Aorta (tissue), 5 donors: ENCODE results near the gene CTSZ. TPM values are rescaled to one million over a fixed set of nuclear protein-coding genes. Genes with fewer than 3 reads are reported as not detected.
"Not testable (repeated sequence)": the region's sequence is repeated elsewhere in the genome, so short reads cannot be mapped to it uniquely, and the experiment has no call there.

Experiments used
- ATAC-seq: fragments of 200-7000 bp; cut with Tn5 transposase; one replicate; pipeline ENCODE4 v1.9.1; 2022; ENCODE audit warnings: moderate library complexity; ENCODE audit not compliant: low FRiP score
- DNase-seq, 2 donors: peaks; one replicate each; pipeline ENCODE4 v3.0.0-alpha.2; 2020
- H3K27ac ChIP-seq, 2 donors: one replicate each; pipeline ENCODE4 v1.5.1; 2013; ENCODE audit warnings: low read length in 2 of 2, mild to moderate bottlenecking in 2 of 2, moderate library complexity in 2 of 2, control low read depth in 1 of 2, inconsistent platforms in 1 of 2, low read depth in 1 of 2
- H3K27me3 ChIP-seq, 2 donors: one replicate each; pipeline ENCODE4 v1.6.1; 2013; ENCODE audit warnings: control low read depth in 1 of 2, low read length in 1 of 2, mild to moderate bottlenecking in 1 of 2, moderate library complexity in 1 of 2; ENCODE audit not compliant: insufficient read depth in 2 of 2, control insufficient read depth in 1 of 2
- H3K36me3 ChIP-seq, 2 donors: one replicate each; pipeline ENCODE4 v1.6.1; 2013; ENCODE audit warnings: control low read depth in 1 of 2, low read length in 1 of 2, mild to moderate bottlenecking in 1 of 2; ENCODE audit not compliant: insufficient read depth in 2 of 2, control insufficient read depth in 1 of 2
- H3K4me1 ChIP-seq, 2 donors: one replicate each; pipeline ENCODE4 v1.6.1; 2013; ENCODE audit warnings: low read length in 2 of 2, control low read depth in 1 of 2, mild to moderate bottlenecking in 1 of 2, moderate library complexity in 1 of 2; ENCODE audit not compliant: insufficient read depth in 2 of 2, control insufficient read depth in 1 of 2
- H3K4me3 ChIP-seq, 2 donors: one replicate each; pipeline ENCODE4 v1.5.1; 2013; ENCODE audit warnings: low read length in 2 of 2, control low read depth in 1 of 2, mild to moderate bottlenecking in 1 of 2
- H3K9me3 ChIP-seq: one replicate; pipeline ENCODE4 v1.6.1; 2013; ENCODE audit warnings: mild to moderate bottlenecking, low read length; ENCODE audit not compliant: control insufficient read depth
- WGBS, 2 donors: extraction: QIAGEN DNeasy Blood & Tissue Kit; methylation state at CpG; one replicate each; pipeline ENCODE4 v1.1.7; 2013; 5-methylcytosine and 5-hydroxymethylcytosine counted together
- intact Hi-C, 2 donors: fragments of 100-400 bp; cut with DNase I; formaldehyde crosslinking; loops; one replicate each; pipeline versions ENCODE4 v1.14.2 to v1.15.0; 2022
- polyA plus RNA-seq, 2 donors: library from polyadenylated mRNA; stranded (reverse); fragments of 200-250 nt; gene quantifications; one replicate each; pipeline ENCODE4 v1.2.3, GENCODE V29; 2013
- total RNA-seq, 2 donors: library from RNA; stranded (reverse); fragmentation: NEBNext Ultra II Directional; extraction: Animal tissue kit (Norgen Biotek cat#: 25700); gene quantifications; one replicate each; pipeline ENCODE4 v1.2.1, GENCODE V29; 2021
- donor health status: healthy with polysubstance abuse.
- donor health status: Bipolar disorder and iron deficiency.
- donor health status: DM: no; HTN: no; CAD: no.
- donor health status: DM: no; HTN: no; CAD: no.
- donor health status: DM: yes; HTN: yes; CAD: no.

Gene CTSZ
- total and polyA plus RNA-seq, 4 donors, result 183 to 350 (median 270) TPM

GRCh38 chr20:59044295-59044694 lies 37.2 kb upstream of the CTSZ start:
- DNase-seq (no peak), ATAC-seq (no peak)
- 81 to 82% methylated on average over 3 of the region's 3 CpGs for WGBS, 2 donors
- Histone ChIP-seq H3K27me3 (no peaks in the 10 kb centered on the region), H3K4me1 (no peaks in the 10 kb centered on the region), H3K27ac (no peak overlapping the region), H3K36me3 (no peaks in the 10 kb centered on the region), H3K4me3 (no peak overlapping the region), H3K9me3 (no peaks in the 10 kb centered on the region)
- intact Hi-C loops, result loop anchor here (5.0 kb wide), 2 partner anchors 62 to 152 kb away; partner anchors contain the start of gene NELFCD (in 1 of the 2)

GRCh38 chr20:59043698-59044097 lies 36.6 kb upstream of the CTSZ start:
- intact Hi-C loops, result loop anchor here (5.0 kb wide), 2 partner anchors 61 to 151 kb away; partner anchors contain the start of gene NELFCD (in 1 of the 2)
- Histone ChIP-seq H3K36me3 (no peaks in the 10 kb centered on the region), H3K9me3 (no peaks in the 10 kb centered on the region), H3K4me1 (no peaks in the 10 kb centered on the region), H3K27me3 (no peaks in the 10 kb centered on the region), H3K4me3 (no peak overlapping the region), H3K27ac (no peak overlapping the region)
- ATAC-seq (no peak), DNase-seq (no peak)
- 89 to 90% methylated on average over 3 of the region's 3 CpGs for WGBS, 2 donors

GRCh38 chr20:59042796-59043631 lies 36.0 kb upstream of the CTSZ start:
- DNase-seq (peak; percentile 96 to 98), ATAC-seq (peak; percentile 98)
- Histone ChIP-seq H3K27ac (peak overlapping the region in 1 of 2 donors; percentile 48), H3K36me3 (no peaks in the 10 kb centered on the region), H3K27me3 (no peaks in the 10 kb centered on the region), H3K9me3 (no peaks in the 10 kb centered on the region), H3K4me1 (no peaks in the 10 kb centered on the region), H3K4me3 (peak overlapping the region; percentile 51 to 88)
- 18% methylated on average over 65 to 66 of the region's 66 CpGs for WGBS, 2 donors
- intact Hi-C loops, result loop anchor here (5.0 kb wide), 2 partner anchors 61 to 151 kb away; partner anchors contain the start of gene NELFCD (in 1 of the 2)

GRCh38 chr20:59042151-59042795 lies 35.2 kb upstream of the CTSZ start, which contains the start of gene PRELID3B:
PRELID3B (minus strand) TSS chr20:59042786; CDS start chr20:59042730, 56 bp downstream.
- peak within 1 kb of the TSS in 1 of 2 donors; percentile 48 for H3K27ac ChIP-seq
- no peaks in the 10 kb centered on the region for H3K9me3 ChIP-seq
- DNase-seq (no peak), ATAC-seq (peak; percentile 56)
- H3K4me1 ChIP-seq, result no peaks in the 10 kb centered on the region
- WGBS, 2 donors, result 6 to 7% methylated on average over 46 to 50 of the region's 50 CpGs
- H3K4me3 ChIP-seq, result peak within 1 kb of the TSS; percentile 51 to 88
- intact Hi-C loops, result loop anchor here (5.0 kb wide), 2 partner anchors 60 to 150 kb away; partner anchors contain the start of gene NELFCD (in 1 of the 2)
- peaks cover 0 to 1% of the 10 kb centered on the region in 2 donors for H3K36me3 ChIP-seq
- no peaks in the 10 kb centered on the region for H3K27me3 ChIP-seq

GRCh38 chr20:59041487-59041886 lies 34.4 kb upstream of the CTSZ start:
- DNase-seq, H3K4me1 ChIP-seq, ATAC-seq, H3K4me3 ChIP-seq, H3K36me3 ChIP-seq, H3K9me3 ChIP-seq, H3K27me3 ChIP-seq, H3K27ac ChIP-seq: not testable (repeated sequence)
- 89 to 93% methylated on average over 16 of the region's 16 CpGs for WGBS, 2 donors
- intact Hi-C loops, result loop anchor here (2.0 to 5.0 kb wide), 3 partner anchors 59 to 149 kb away; partner anchors contain the start of gene NELFCD (in 2 of the 2)

- Histone ChIP-seq H3K4me1 (no peaks in the 10 kb centered on the region), H3K27me3 (no peaks in the 10 kb centered on the region), H3K36me3 (peaks cover 6% of the 10 kb centered on the region in 2 donors), H3K4me3 (no peak overlapping the region), H3K27ac (no peak overlapping the region), H3K9me3 (no peaks in the 10 kb centered on the region)
- DNase-seq (no peak), ATAC-seq (no peak)
- WGBS, 2 donors, result 86 to 87% methylated on average over 5 of the region's 5 CpGs
- intact Hi-C loops, result loop anchor here (2.0 to 5.0 kb wide), 3 partner anchors 58 to 148 kb away; partner anchors contain the start of gene NELFCD (in 2 of the 2)
Observed at GRCh38 chr20:59040667-59041066, 33.6 kb upstream of the CTSZ start.

GRCh38 chr20:59039233-59039632 lies 32.2 kb upstream of the CTSZ start:
- no peaks in the 10 kb centered on the region for H3K4me1 ChIP-seq
- no peaks in the 10 kb centered on the region for H3K9me3 ChIP-seq
- 82 to 89% methylated on average over 1 of the region's 1 CpG for WGBS, 2 donors
- no peak for DNase-seq
- intact Hi-C loops, result no loop called here
- no peaks in the 10 kb centered on the region for H3K27me3 ChIP-seq
- H3K27ac ChIP-seq, result no peak overlapping the region
- no peak for ATAC-seq
- H3K36me3 ChIP-seq, result peaks cover 8% of the 10 kb centered on the region in 2 donors
- H3K4me3 ChIP-seq, result no peak overlapping the region

GRCh38 chr20:59037386-59037785 lies 30.3 kb upstream of the CTSZ start:
- no peaks in the 10 kb centered on the region for H3K4me1 ChIP-seq

More at GRCh38 chr20:59037386-59037785, 30.3 kb upstream of the CTSZ start:
- no peak overlapping the region for H3K27ac ChIP-seq
- no peak overlapping the region for H3K4me3 ChIP-seq
- no peak for ATAC-seq
- intact Hi-C loops, result no loop called here
- H3K36me3 ChIP-seq, result peaks cover 8% of the 10 kb centered on the region in 2 donors
- no peak for DNase-seq
- 90 to 91% methylated on average over 12 of the region's 12 CpGs for WGBS, 2 donors
- no peaks in the 10 kb centered on the region for H3K27me3 ChIP-seq
- H3K9me3 ChIP-seq, result no peaks in the 10 kb centered on the region
